Coronary artery (tissue), 2 donors: Measurements from ENCODE around the gene PAPSS1.
A peak's percentile ranks its signal among the peaks of the same experiment; 100 is the strongest.
"Not testable (repeated sequence)": the region's sequence is repeated elsewhere in the genome, so short reads cannot be mapped to it uniquely, and the experiment has no call there.

Source experiments
- DNase-seq: peaks from one replicate; pipeline ENCODE4 v3.0.0-alpha.2; 2017; ENCODE audit warnings: low spot score
- H3K27ac ChIP-seq, 2 donors: fragments of 200-600 bp; sonication (generic); one replicate each; pipeline ENCODE4 v1.5.1; 2016 to 2019
- H3K4me3 ChIP-seq: fragments of 200-600 bp; sonication (generic); 2 replicates; pipeline ENCODE4 v1.5.1; 2016; ENCODE audit warnings: mild to moderate bottlenecking, moderate library complexity
- TF ChIP-seq, protein P1 (sequence below): fragments of 200-600 bp; sonication (generic); IDR thresholded peaks from one replicate; pipeline ENCODE4 v1.5.1; 2019; ENCODE audit warnings: antibody characterized with exemption

Gene PAPSS1

DNA sequence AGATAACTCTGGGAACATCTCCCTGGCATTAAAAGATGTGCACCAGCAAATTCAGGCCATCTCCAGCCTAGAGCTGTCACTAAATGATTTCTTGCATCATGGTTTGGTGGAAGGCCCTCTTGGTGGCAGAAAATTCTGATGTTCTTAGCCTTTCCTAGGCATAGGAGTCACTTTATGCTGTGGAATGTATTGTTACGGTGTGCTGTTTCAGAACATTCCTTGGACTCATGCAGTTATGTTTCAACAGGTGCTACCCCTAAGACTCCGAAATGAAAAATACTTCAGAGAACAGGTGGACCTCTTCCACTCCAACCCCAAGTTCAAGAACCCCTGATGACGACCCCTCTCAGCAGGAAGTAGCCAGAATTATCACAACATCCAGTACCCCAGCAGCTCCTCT, 20.3 kb upstream of the PAPSS1 start:
- TF ChIP-seq, protein P1, sequence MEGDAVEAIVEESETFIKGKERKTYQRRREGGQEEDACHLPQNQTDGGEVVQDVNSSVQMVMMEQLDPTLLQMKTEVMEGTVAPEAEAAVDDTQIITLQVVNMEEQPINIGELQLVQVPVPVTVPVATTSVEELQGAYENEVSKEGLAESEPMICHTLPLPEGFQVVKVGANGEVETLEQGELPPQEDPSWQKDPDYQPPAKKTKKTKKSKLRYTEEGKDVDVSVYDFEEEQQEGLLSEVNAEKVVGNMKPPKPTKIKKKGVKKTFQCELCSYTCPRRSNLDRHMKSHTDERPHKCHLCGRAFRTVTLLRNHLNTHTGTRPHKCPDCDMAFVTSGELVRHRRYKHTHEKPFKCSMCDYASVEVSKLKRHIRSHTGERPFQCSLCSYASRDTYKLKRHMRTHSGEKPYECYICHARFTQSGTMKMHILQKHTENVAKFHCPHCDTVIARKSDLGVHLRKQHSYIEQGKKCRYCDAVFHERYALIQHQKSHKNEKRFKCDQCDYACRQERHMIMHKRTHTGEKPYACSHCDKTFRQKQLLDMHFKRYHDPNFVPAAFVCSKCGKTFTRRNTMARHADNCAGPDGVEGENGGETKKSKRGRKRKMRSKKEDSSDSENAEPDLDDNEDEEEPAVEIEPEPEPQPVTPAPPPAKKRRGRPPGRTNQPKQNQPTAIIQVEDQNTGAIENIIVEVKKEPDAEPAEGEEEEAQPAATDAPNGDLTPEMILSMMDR: no peak
- H3K4me3 ChIP-seq: no peak overlapping the region
- peak overlapping the region in 1 of 2 donors; percentile 82 for H3K27ac ChIP-seq
- DNase-seq: no peak

DNA sequence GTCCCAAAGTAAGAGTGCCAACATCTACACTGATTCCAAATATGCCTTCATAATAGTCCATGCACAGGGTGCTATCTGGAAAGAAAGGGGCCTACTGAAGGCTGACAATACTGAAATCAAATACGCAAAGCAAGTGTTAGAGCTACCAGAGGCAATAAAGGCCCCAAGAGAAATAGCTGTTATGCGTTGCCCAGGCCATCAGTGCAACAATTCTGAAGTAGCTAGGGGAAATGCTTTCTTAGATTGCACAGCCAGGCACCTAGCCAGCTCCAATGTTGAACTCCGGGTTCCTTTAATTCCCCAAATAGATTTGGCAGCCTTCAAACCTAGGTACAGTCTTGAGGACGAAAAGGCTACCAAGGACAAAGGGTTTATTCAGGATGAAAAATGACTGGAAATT, 17.4 kb upstream of the PAPSS1 start:
- H3K4me3 ChIP-seq: no peak overlapping the region
- H3K27ac ChIP-seq: no peak overlapping the region
- no peak for DNase-seq
- TF ChIP-seq, protein P1: no peak

DNA sequence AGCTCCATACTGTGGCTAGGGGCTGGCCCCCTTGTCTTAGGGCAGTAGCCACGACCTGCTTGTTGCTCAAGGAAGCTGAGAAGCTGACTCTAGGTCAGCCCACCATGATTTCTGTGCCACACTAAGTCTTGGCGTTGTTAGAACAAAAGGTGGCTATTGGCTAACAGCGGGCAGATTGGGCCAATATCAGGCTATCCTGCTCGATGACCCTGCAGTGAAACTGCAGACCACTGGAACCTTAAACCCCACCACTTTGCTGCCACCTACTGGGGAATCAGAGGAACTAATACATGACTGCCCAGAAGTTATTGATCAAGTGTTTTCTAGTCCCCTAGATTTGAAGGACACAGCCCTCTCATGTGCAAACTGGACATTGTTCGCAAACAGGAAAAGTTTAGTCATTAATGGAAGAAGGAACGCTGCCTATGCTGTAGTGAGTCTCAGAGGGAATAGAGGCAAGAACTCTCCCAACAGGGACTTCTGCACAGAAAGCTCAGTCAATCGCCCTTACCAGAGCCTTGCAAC, 17.0 kb upstream of the PAPSS1 start:
- DNase-seq: no peak
- Histone ChIP-seq H3K4me3 (no peak overlapping the region), H3K27ac (no peak overlapping the region)
- TF ChIP-seq, protein P1: peak; percentile 61

DNA sequence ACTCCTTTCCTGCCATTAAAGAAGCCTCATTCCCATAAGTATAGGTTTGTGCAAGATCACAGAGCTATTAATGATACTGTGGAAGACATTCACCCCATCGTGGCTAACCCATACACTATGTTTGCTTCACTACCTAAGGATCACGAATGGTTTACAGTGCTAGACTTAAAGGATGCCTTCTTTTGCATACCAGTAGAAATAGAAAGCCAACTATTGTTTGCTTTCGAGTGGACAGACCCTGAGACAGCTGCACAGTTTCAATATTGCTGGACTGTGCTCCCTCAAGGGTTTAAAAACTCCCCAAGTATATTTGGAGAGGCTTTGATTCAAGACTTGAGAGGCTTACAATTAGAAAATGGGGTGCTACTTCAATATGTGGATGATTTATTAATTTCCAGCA, 16.0 kb upstream of the PAPSS1 start:
- TF ChIP-seq, protein P1: no peak
- DNase-seq: no peak
- no peak overlapping the region for H3K27ac ChIP-seq
- no peak overlapping the region for H3K4me3 ChIP-seq

DNA sequence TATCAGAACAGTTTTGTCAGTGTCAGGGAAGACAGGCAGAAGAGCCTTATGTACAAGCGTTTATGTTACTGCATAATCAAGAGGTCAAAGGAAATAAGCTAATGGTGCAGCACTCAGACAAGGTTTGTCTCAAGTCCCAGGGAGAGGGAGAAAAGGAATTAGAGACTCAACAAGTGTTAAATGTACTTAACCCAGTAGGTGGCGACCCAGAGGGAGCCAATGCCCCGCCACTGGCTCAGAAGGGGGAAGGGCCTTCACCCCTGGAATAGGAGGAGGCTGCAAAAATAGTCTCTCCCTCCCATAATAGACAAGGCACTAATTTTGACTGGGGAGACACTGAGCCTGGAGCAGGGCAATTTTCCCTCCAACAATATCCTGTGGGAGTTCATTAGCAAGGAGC, 14.1 kb upstream of the PAPSS1 start:
- Histone ChIP-seq H3K27ac (no peak overlapping the region), H3K4me3 (no peak overlapping the region)
- DNase-seq: no peak
- TF ChIP-seq, protein P1: no peak

DNA sequence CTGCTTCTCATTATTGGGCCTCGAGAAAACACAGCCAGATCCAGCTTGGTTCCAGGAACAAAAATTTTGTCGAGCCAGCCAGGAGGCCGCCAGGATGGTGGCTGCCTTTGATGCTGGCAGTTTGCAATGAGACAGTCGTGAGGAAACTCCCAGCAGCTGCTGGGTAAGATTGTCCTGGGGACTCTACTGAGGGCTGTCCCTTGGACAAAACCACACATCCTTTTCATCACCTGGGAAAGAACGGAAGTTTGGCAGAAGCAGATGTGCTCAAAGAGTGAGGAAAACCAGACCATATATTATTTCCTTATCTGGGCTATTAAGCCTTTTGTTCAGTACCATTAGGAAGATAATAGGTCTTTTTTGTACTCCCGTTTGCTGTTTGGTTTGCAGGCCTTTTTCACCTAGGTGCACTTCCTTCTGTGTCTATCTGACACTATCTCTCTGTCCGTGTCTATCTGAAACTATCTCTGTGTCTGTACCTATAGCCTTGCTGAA, 13.4 kb upstream of the PAPSS1 start:
- DNase-seq: no peak
- TF ChIP-seq, protein P1: no peak
- Histone ChIP-seq H3K4me3 (no peak overlapping the region), H3K27ac (no peak overlapping the region)

DNA sequence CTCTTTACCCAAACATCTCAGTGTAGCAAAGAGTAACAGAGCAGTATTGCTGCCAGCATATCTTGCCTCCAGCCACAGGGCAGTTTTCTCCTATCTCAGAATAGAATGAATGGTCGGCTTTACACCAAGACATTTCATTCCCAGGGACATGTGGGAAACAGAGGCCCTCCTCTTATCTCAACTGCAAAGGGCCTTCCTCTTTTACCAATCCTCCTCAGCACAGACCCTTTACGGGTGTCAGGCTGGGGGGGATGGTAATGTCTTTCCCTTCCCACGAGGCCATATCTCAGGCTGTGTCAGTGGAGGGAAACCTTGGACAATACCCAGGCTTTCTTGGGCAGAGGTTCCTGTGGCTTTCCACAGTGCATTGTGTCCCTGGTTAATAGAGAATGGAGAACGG, 9.0 kb upstream of the PAPSS1 start:
- not testable (repeated sequence) for DNase-seq, H3K27ac ChIP-seq, H3K4me3 ChIP-seq

DNA sequence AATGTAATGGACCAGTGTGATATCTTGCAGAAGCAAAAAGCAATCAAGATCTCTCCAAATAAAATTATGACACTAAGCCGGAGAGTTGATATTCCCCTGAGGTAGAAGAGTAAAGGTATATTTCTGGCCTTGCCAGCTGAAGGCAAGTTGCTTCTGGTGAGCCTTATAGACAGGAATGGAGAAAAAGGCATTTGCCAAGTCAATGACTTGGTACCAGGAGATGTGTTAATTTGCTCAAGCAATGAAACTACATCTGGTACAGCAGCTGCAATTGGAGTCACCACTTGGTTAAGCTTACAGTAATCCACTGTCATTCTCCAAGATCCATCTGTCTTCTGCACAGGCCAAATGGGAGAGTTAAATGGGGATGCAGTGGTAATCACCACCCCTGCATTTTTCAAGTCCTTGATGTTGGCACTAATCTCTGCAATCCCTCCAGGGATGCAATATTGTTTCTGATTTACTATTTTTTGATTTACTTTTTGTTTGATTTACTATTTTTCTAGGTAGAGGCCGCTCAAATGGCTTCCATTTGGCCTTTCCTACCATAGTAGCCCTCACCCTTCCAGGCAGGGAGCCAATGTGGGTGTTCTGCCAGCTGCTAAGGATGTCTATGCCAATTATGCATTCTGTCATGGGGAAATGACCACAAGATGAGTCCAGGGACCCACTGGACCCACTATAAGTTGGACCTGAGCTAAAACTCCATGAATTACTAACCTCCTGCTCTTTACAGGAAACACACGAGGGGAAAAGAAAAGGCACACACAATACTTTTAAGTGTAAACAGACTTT, 6.3 kb upstream of the PAPSS1 start:
- not testable (repeated sequence) for H3K4me3 ChIP-seq, DNase-seq, H3K27ac ChIP-seq
